DND-41 (cell line): ENCODE data around the gene LAS1L.
"Not testable (repeated sequence)": the region's sequence is repeated elsewhere in the genome, so short reads cannot be mapped to it uniquely, and the experiment has no call there.

ENCODE experiments used
- ATAC-seq: fragments of 200-7000 bp; cut with Tn5 transposase; 3 replicates; pipeline ENCODE4 v1.9.1; 2021; ENCODE audit warnings: low read depth; ENCODE audit not compliant: insufficient read depth
- DNase-seq: peaks from one replicate; pipeline ENCODE4 v3.0.0-alpha.2; 2020
- H2AFZ ChIP-seq: 2 replicates; pipeline ENCODE4 v1.6.0; 2012; ENCODE audit warnings: low read depth, low read length
- H3K27ac ChIP-seq: 2 replicates; pipeline ENCODE4 v1.5.1; 2012; ENCODE audit warnings: low read length, inconsistent platforms
- H3K27me3 ChIP-seq: fragments of 200-600 bp; sonication (generic); 2 replicates; pipeline ENCODE4 v1.6.0; 2012; ENCODE audit warnings: low read length, mild to moderate bottlenecking, inconsistent platforms; ENCODE audit not compliant: insufficient read depth, poor library complexity
- H3K36me3 ChIP-seq: 2 replicates; pipeline ENCODE4 v1.5.1; 2012; ENCODE audit warnings: low read length, inconsistent platforms; ENCODE audit not compliant: insufficient read depth
- H3K4me1 ChIP-seq: 2 replicates; pipeline ENCODE4 v1.5.1; 2012; ENCODE audit warnings: mild to moderate bottlenecking, low read length; ENCODE audit not compliant: insufficient read depth
- H3K4me2 ChIP-seq: 2 replicates; pipeline ENCODE4 v1.6.0; 2012; ENCODE audit warnings: mild to moderate bottlenecking, moderate library complexity, low read length, inconsistent platforms; ENCODE audit not compliant: insufficient read depth
- H3K4me3 ChIP-seq, 2 experiments: fragments of 200-600 bp in 1 of 2; shearing (Covaris generic) in 1 of 2; 2 replicates each; pipeline ENCODE4 v1.5.1; 2012 to 2016; ENCODE audit warnings: inconsistent platforms in 2 of 2, low read length in 2 of 2, mild to moderate bottlenecking in 2 of 2, low read depth in 1 of 2, moderate library complexity in 1 of 2
- H3K79me2 ChIP-seq: 2 replicates; pipeline ENCODE4 v1.6.0; 2012; ENCODE audit warnings: low read length, inconsistent platforms; ENCODE audit not compliant: insufficient read depth
- H3K9ac ChIP-seq: 2 replicates; pipeline ENCODE4 v1.6.0; 2012; ENCODE audit warnings: low read depth, mild to moderate bottlenecking, inconsistent platforms, low read length, moderate library complexity
- H3K9me3 ChIP-seq: 2 replicates; pipeline ENCODE4 v1.5.1; 2012; ENCODE audit warnings: low read length, moderate library complexity, mild to moderate bottlenecking, inconsistent platforms; ENCODE audit not compliant: insufficient read depth, severe bottlenecking
- H4K20me1 ChIP-seq: 2 replicates; pipeline ENCODE4 v1.6.0; 2012; ENCODE audit warnings: low read length; ENCODE audit not compliant: insufficient read depth
- EZH2 ChIP-seq: IDR thresholded peaks from 3 replicates; pipeline ENCODE4 v1.6.1; 2012; ENCODE audit warnings: borderline replicate concordance, low read depth, mild to moderate bottlenecking, moderate library complexity, low read length, inconsistent platforms; ENCODE audit not compliant: severe bottlenecking
- TF ChIP-seq, protein P1 (sequence below): IDR thresholded peaks from 2 replicates; pipeline ENCODE4 v1.5.1; 2012; ENCODE audit warnings: borderline replicate concordance, low read length, moderate library complexity, mild to moderate bottlenecking; ENCODE audit not compliant: poor library complexity, severe bottlenecking; ENCODE audit errors: extremely low read depth

LAS1L gene

GRCh38 chrX:65480960-65481359 lies 53.6 kb downstream of the LAS1L start:
- Histone ChIP-seq H3K9me3 (no peaks in the 10 kb centered on the region), H2AFZ (no peak overlapping the region), H3K4me3 (no peak overlapping the region), H3K27me3 (no peaks in the 10 kb centered on the region), H3K4me2 (no peak overlapping the region), H3K79me2 (no peaks in the 10 kb centered on the region), H4K20me1 (no peaks in the 10 kb centered on the region), H3K9ac (no peak overlapping the region), H3K4me1 (no peaks in the 10 kb centered on the region), H3K27ac (no peak overlapping the region), H3K36me3 (no peaks in the 10 kb centered on the region)
- ATAC-seq (no peak), DNase-seq (no peak)
- no peak for TF ChIP-seq EZH2
- TF ChIP-seq, protein P1, sequence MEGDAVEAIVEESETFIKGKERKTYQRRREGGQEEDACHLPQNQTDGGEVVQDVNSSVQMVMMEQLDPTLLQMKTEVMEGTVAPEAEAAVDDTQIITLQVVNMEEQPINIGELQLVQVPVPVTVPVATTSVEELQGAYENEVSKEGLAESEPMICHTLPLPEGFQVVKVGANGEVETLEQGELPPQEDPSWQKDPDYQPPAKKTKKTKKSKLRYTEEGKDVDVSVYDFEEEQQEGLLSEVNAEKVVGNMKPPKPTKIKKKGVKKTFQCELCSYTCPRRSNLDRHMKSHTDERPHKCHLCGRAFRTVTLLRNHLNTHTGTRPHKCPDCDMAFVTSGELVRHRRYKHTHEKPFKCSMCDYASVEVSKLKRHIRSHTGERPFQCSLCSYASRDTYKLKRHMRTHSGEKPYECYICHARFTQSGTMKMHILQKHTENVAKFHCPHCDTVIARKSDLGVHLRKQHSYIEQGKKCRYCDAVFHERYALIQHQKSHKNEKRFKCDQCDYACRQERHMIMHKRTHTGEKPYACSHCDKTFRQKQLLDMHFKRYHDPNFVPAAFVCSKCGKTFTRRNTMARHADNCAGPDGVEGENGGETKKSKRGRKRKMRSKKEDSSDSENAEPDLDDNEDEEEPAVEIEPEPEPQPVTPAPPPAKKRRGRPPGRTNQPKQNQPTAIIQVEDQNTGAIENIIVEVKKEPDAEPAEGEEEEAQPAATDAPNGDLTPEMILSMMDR, result no peak

DNA sequence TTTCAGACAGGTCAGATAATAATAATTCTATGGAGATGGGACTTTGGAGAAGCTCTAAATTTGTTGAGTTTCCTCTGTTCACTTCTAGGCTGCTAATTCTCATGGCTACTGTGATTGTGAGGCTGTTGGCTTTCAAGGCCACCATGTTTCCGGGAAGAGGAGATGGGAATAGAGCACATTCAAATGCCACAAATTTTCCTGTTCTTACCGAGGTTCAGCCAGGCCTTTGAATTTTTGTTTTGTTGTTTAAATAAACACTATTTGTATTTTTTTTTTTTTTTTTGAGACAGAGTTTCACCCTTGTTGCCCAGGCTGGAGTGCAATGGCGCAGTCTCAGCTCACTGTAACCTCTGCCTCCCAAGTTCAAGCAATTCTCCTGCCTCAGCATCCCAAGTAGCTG lies 55.5 kb downstream of the LAS1L start:
- DNase-seq, H3K27ac ChIP-seq: not testable (repeated sequence)

DNA sequence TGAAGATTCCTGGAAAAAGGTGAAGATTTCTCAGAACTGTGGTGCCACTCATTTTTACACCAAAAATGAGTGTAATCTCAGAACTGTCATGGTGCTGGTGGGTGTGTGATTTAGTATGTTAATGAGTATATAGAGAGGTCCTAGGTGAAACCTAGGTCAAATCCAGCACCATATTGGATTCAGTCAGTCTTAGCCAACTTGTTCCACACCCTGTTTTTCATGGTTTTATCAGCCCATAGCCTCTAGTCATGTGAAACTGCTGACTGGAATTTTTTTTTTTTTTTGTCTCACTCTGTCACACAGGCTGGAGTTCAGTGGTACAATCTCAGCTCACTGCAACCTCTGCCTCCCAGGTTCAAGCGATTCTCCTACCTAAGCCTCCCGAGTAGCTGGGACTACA lies 58.0 kb downstream of the LAS1L start:
- H3K4me2 ChIP-seq, result no peak overlapping the region
- TF ChIP-seq, protein P1, result no peak
- no peak for TF ChIP-seq EZH2
- ATAC-seq (no peak), DNase-seq (no peak)
- H3K36me3 ChIP-seq, result no peaks in the 10 kb centered on the region
- H3K9ac ChIP-seq, result no peak overlapping the region
- no peak overlapping the region for H2AFZ ChIP-seq
- no peak overlapping the region for H3K27ac ChIP-seq
- no peaks in the 10 kb centered on the region for H3K9me3 ChIP-seq
- no peaks in the 10 kb centered on the region for H3K27me3 ChIP-seq
- no peaks in the 10 kb centered on the region for H4K20me1 ChIP-seq
- no peaks in the 10 kb centered on the region for H3K79me2 ChIP-seq
- H3K4me1 ChIP-seq, result no peaks in the 10 kb centered on the region
- H3K4me3 ChIP-seq, result no peak overlapping the region

More for the DNA sequence above, 55.5 kb downstream of the LAS1L start:
- H3K27me3 ChIP-seq, H2AFZ ChIP-seq, H3K4me2 ChIP-seq, H4K20me1 ChIP-seq, H3K9ac ChIP-seq, ATAC-seq, H3K4me1 ChIP-seq, H3K79me2 ChIP-seq, H3K9me3 ChIP-seq, H3K4me3 ChIP-seq, H3K36me3 ChIP-seq: not testable (repeated sequence)

- DNase-seq (no peak), ATAC-seq (no peak)
- Histone ChIP-seq H3K79me2 (no peaks in the 10 kb centered on the region), H3K4me1 (no peaks in the 10 kb centered on the region), H3K36me3 (no peaks in the 10 kb centered on the region), H3K9ac (no peak overlapping the region), H3K9me3 (no peaks in the 10 kb centered on the region), H3K4me3 (no peak overlapping the region), H2AFZ (no peak overlapping the region), H3K27me3 (no peaks in the 10 kb centered on the region), H4K20me1 (no peaks in the 10 kb centered on the region), H3K27ac (no peak overlapping the region), H3K4me2 (no peak overlapping the region)
- TF ChIP-seq, protein P1, result no peak
- TF ChIP-seq EZH2, result no peak
These were observed 71.0 kb downstream of the LAS1L start for GRCh38 chrX:65463550-65463949.
